Parietal lobe (tissue), 2 donors: ENCODE results near the gene KRTAP23-1. TPM values are rescaled to one million over a fixed set of nuclear protein-coding genes. Genes with fewer than 3 reads are reported as not detected.

Source experiments
- small RNA-seq: library from RNA; depleted of rRNA; stranded (forward); fragments of <200 nt; gene quantifications from one replicate; pipeline ENCODE3, GENCODE V24; 2014; ENCODE audit warnings: low replicate concordance
- total RNA-seq: library from RNA; depleted of rRNA; stranded (reverse); fragments of >200 nt; gene quantifications from one replicate; pipeline ENCODE4 v1.2.3, GENCODE V29; 2014

KRTAP23-1 gene, protein sequence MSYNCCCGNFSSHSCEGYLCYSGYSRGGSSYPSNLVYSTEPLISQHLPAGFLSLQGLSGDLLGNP
- not detected for total RNA-seq

GRCh38 chr21:30348506-30348905 is at the start of gene KRTAP23-1:
Gene KRTAP23-1 (minus strand): TSS chr21:30348606. CDS start chr21:30348606, 0 bp downstream.

DNA sequence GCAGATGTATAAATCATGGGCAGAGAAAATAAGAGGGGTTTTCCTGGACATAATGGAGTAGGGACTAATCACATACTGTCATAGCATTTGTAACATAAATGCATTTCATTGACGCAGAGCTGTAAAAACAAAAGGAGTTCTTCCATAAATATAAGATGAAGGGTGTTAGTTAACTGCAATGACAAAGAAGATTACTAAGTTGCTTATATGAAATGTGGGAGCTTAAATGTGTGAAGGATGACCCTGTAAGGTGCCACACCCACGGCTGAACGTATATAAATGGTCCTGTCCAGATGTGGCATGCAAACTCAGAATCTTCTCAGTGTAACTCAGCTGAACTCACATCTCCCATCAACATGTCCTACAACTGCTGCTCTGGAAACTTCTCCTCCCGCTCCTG is 47.3 kb upstream of the KRTAP23-1 start, which contains the start of gene KRTAP13-1:
Gene KRTAP13-1 (plus strand): TSS at position 301 of the 400 bp plus-strand sequence. CDS start 56 bp downstream, at position 357.

GRCh38 chr21:30372139-30372770 is 23.8 kb upstream of the KRTAP23-1 start, which contains the start of gene KRTAP13-2:
Gene KRTAP13-2 (minus strand): TSS chr21:30372271. CDS start chr21:30372213, 58 bp downstream.

GRCh38 chr21:30337276-30337744 is 11.1 kb downstream of the KRTAP23-1 start, which contains the start of gene KRTAP27-1:
Gene KRTAP27-1 (minus strand): TSS chr21:30337694. CDS start chr21:30337668, 26 bp downstream.

DNA sequence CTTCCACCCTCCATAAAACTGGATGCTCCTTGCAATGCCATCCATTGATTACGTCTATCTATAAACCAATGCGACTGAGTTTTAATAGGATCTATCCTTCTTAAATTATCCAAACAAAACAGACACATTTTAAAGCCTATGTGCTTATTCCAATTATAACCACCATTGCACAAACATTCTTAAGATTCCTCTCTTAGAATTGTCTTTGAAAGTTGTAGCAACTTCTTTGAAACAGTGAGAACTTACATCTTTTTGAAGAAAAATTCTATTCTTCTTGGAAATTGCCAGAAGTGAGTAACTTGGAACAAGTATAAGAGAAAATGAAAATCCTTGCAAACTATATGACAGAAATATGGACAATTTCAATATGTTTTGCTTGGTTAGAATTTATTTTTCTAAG is 28.2 kb downstream of the KRTAP23-1 start, which contains the start of gene KRTAP26-1:
Gene KRTAP26-1 (minus strand): TSS at position 101 of the 400 bp plus-strand sequence. CDS start 280 bp downstream, outside the sequence.

Small RNAs within 50 kb of the gene (small RNA-seq; reads per million reads assigned to genes)
- not detected for gene KRTAP23-1
- not detected for gene MIR4327

Other genes with a start within 250 kb of the KRTAP23-1 start
- gene CLDN17, start 181.8 kb downstream of the KRTAP23-1 start, total RNA-seq, result not detected
- not detected for gene CLDN8, start 132.5 kb downstream of the KRTAP23-1 start, total RNA-seq
- not detected for gene KRTAP24-1, start 65.7 kb downstream of the KRTAP23-1 start, total RNA-seq
- gene KRTAP25-1, start 59.1 kb downstream of the KRTAP23-1 start, total RNA-seq, result not detected
- not detected for gene KRTAP26-1, start 28.3 kb downstream of the KRTAP23-1 start, total RNA-seq
- gene KRTAP27-1, start 10.9 kb downstream of the KRTAP23-1 start, total RNA-seq, result not detected
- gene KRTAP13-2, start 23.7 kb upstream of the KRTAP23-1 start, total RNA-seq, result not detected
- not detected for gene KRTAP13-1, start 47.4 kb upstream of the KRTAP23-1 start, total RNA-seq
- gene KRTAP13-3, start 77.3 kb upstream of the KRTAP23-1 start, total RNA-seq, result not detected
- not detected for gene KRTAP13-4, start 81.6 kb upstream of the KRTAP23-1 start, total RNA-seq
- not detected for gene KRTAP15-1, start 91.7 kb upstream of the KRTAP23-1 start, total RNA-seq
- gene KRTAP19-1, start 131.8 kb upstream of the KRTAP23-1 start, total RNA-seq, result not detected
- not detected for gene KRTAP19-2, start 138.8 kb upstream of the KRTAP23-1 start, total RNA-seq
- gene KRTAP19-3, start 143.4 kb upstream of the KRTAP23-1 start, total RNA-seq, result not detected
- not detected for gene KRTAP19-4, start 148.6 kb upstream of the KRTAP23-1 start, total RNA-seq
- gene KRTAP19-5, start 153.5 kb upstream of the KRTAP23-1 start, total RNA-seq, result not detected
- gene KRTAP19-6, start 193.3 kb upstream of the KRTAP23-1 start, total RNA-seq, result not detected
- not detected for gene KRTAP19-7, start 212.7 kb upstream of the KRTAP23-1 start, total RNA-seq
- gene KRTAP22-2, start 241.8 kb upstream of the KRTAP23-1 start, total RNA-seq, result not detected
- not detected for gene KRTAP6-3, start 243.8 kb upstream of the KRTAP23-1 start, total RNA-seq